ENCODE measurements around the gene RAB11A. TPM values are rescaled to one million over a fixed set of nuclear protein-coding genes. Genes with fewer than 3 reads are reported as not detected.
A peak's percentile ranks its signal among the peaks of the same experiment; 100 is the strongest.

Gene RAB11A
- total RNA-seq, 1 donor = 218 TPM

GRCh38 chr15:65935391-65935790 is 66.1 kb downstream of the RAB11A start:
- no peak for TF ChIP-seq CTCF (IDR thresholded peaks at IDR 0.05; ENCODE audit: insufficient read depth, low read length)
- no peak for DNase-seq (ENCODE audit: low read depth)
- no peak overlapping the region for H3K4me3 ChIP-seq (ENCODE audit: low read depth, low read length)

GRCh38 chr15:65936282-65936681 is 67.0 kb downstream of the RAB11A start:
- TF ChIP-seq CTCF (IDR thresholded peaks at IDR 0.05; ENCODE audit: insufficient read depth, low read length) = no peak
- H3K4me3 ChIP-seq (ENCODE audit: low read depth, low read length) = no peak overlapping the region
- DNase-seq (ENCODE audit: low read depth) = no peak

GRCh38 chr15:65937054-65937453 is 67.8 kb downstream of the RAB11A start:
- DNase-seq (ENCODE audit: low read depth) = no peak
- H3K4me3 ChIP-seq (ENCODE audit: low read depth, low read length) = no peak overlapping the region
- no peak for TF ChIP-seq CTCF (IDR thresholded peaks at IDR 0.05; ENCODE audit: insufficient read depth, low read length)

- no peak for DNase-seq (ENCODE audit: low read depth)
- TF ChIP-seq CTCF (IDR thresholded peaks at IDR 0.05; ENCODE audit: insufficient read depth, low read length) = no peak
- H3K4me3 ChIP-seq (ENCODE audit: low read depth, low read length) = no peak overlapping the region
Observed at GRCh38 chr15:65937476-65937875, 68.2 kb downstream of the RAB11A start.

GRCh38 chr15:65938604-65939003 is 69.3 kb downstream of the RAB11A start:
- DNase-seq (ENCODE audit: low read depth) = no peak
- no peak for TF ChIP-seq CTCF (IDR thresholded peaks at IDR 0.05; ENCODE audit: insufficient read depth, low read length)
- H3K4me3 ChIP-seq (ENCODE audit: low read depth, low read length) = no peak overlapping the region

GRCh38 chr15:65939901-65940617 is 70.8 kb downstream of the RAB11A start:
- no peak for TF ChIP-seq CTCF (IDR thresholded peaks at IDR 0.05; ENCODE audit: insufficient read depth, low read length)
- DNase-seq (ENCODE audit: low read depth) = peak; percentile 89
- H3K4me3 ChIP-seq (ENCODE audit: low read depth, low read length) = no peak overlapping the region

GRCh38 chr15:65940618-65940909 is 71.3 kb downstream of the RAB11A start:
- DNase-seq (ENCODE audit: low read depth) = peak; percentile 14
- H3K4me3 ChIP-seq (ENCODE audit: low read depth, low read length) = no peak overlapping the region
- no peak for TF ChIP-seq CTCF (IDR thresholded peaks at IDR 0.05; ENCODE audit: insufficient read depth, low read length)

Measured in fibroblast of the aortic adventitia (primary cell).